ENCODE results near the gene GPX2.

The GPX2 gene

DNA sequence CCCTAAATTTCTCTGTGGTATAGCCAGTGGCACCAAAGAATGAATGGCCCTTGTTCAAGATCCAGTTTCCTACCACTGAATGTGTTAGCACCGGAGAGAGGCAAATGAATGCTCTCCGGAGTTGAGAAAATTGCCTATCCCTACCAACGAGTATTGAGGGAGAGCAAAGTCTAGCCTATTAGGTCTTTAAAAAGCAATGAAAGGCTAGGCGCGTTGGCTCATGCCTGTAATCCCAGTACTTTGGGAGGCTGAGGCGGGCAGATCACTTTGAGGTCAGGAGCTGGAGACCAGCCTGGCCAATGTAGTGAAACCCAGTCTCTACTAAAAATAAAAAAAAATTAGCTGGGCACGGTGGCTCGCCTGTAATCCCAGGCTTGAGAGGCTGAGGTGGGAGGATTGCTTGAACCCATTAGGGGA is 30.5 kb upstream of the GPX2 start:
- H3K9me2 ChIP-seq (ENCODE audit: low read depth, low read length), result no peaks in the 10 kb centered on the region

GRCh38 chr14:64971943-64972791 is 29.6 kb upstream of the GPX2 start, which contains the start of gene RAB15:
Gene RAB15, minus strand, starts transcription at chr14:64972336. Its CDS starts 260 bp downstream, at chr14:64972076.
- H2AFZ ChIP-seq (ENCODE audit: low read length), result no peak within 1 kb of the TSS
- H3K4me3 ChIP-seq (ENCODE audit: low read depth, low read length, poor library complexity, severe bottlenecking), result peak within 1 kb of the TSS; percentile 62

More for the DNA sequence above, 30.5 kb upstream of the GPX2 start:
- H3K79me2 ChIP-seq (ENCODE audit: insufficient read depth, low read length), result no peaks in the 10 kb centered on the region
- H3K36me3 ChIP-seq (ENCODE audit: insufficient read depth, low read length), result no peaks in the 10 kb centered on the region
- H3K4me3 ChIP-seq (ENCODE audit: low read depth, low read length, poor library complexity, severe bottlenecking), result no peak overlapping the region
- no peak overlapping the region for H3K27ac ChIP-seq (ENCODE audit: low read depth, low read length, poor library complexity, severe bottlenecking)
- H4K20me1 ChIP-seq (ENCODE audit: insufficient read depth, low read length), result no peaks in the 10 kb centered on the region
- peaks cover 6% of the 10 kb centered on the region; the same call in 1 of the 2 replicates for H3K27me3 ChIP-seq (ENCODE audit: insufficient read depth, low read length)
- peaks cover 11% of the 10 kb centered on the region for H3K4me1 ChIP-seq (ENCODE audit: insufficient read depth, low read length, severe bottlenecking)
- TF ChIP-seq EZH2 (IDR thresholded peaks at IDR 0.05; ENCODE audit: borderline replicate concordance, low read length), result no peak
- TF ChIP-seq, protein P1, sequence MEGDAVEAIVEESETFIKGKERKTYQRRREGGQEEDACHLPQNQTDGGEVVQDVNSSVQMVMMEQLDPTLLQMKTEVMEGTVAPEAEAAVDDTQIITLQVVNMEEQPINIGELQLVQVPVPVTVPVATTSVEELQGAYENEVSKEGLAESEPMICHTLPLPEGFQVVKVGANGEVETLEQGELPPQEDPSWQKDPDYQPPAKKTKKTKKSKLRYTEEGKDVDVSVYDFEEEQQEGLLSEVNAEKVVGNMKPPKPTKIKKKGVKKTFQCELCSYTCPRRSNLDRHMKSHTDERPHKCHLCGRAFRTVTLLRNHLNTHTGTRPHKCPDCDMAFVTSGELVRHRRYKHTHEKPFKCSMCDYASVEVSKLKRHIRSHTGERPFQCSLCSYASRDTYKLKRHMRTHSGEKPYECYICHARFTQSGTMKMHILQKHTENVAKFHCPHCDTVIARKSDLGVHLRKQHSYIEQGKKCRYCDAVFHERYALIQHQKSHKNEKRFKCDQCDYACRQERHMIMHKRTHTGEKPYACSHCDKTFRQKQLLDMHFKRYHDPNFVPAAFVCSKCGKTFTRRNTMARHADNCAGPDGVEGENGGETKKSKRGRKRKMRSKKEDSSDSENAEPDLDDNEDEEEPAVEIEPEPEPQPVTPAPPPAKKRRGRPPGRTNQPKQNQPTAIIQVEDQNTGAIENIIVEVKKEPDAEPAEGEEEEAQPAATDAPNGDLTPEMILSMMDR (IDR thresholded peaks at IDR 0.05; ENCODE audit: low read length), result no peak
- no peaks in the 10 kb centered on the region for H3F3A ChIP-seq (ENCODE audit: insufficient read depth, low read length)
- H3K9me3 ChIP-seq (ENCODE audit: low read length), result no peaks in the 10 kb centered on the region
- no peak overlapping the region for H3K9ac ChIP-seq (ENCODE audit: low read length)
- H2AFZ ChIP-seq (ENCODE audit: low read length), result no peak overlapping the region
- no peak overlapping the region for H3K4me2 ChIP-seq (ENCODE audit: low read length)

GRCh38 chr14:64971491-64971942 is 29.0 kb upstream of the GPX2 start:
- H3K4me1 ChIP-seq (ENCODE audit: insufficient read depth, low read length, severe bottlenecking), result peaks cover 11% of the 10 kb centered on the region
- H2AFZ ChIP-seq (ENCODE audit: low read length), result no peak overlapping the region

More at GRCh38 chr14:64971943-64972791, 29.6 kb upstream of the GPX2 start, which contains the start of gene RAB15:
- Histone ChIP-seq H3K27ac (ENCODE audit: low read depth, low read length, poor library complexity, severe bottlenecking) (no peak within 1 kb of the TSS), H3K9me3 (ENCODE audit: low read length) (no peaks in the 10 kb centered on the region), H3K9me2 (ENCODE audit: low read depth, low read length) (no peaks in the 10 kb centered on the region), H3K4me1 (ENCODE audit: insufficient read depth, low read length, severe bottlenecking) (peaks cover 11% of the 10 kb centered on the region), H3K36me3 (ENCODE audit: insufficient read depth, low read length) (no peaks in the 10 kb centered on the region), H4K20me1 (ENCODE audit: insufficient read depth, low read length) (no peaks in the 10 kb centered on the region), H3F3A (ENCODE audit: insufficient read depth, low read length) (no peaks in the 10 kb centered on the region), H3K9ac (ENCODE audit: low read length) (peak within 1 kb of the TSS; percentile 45; the same call in 1 of the 2 replicates), H3K4me2 (ENCODE audit: low read length) (peak within 1 kb of the TSS; percentile 73), H3K27me3 (ENCODE audit: insufficient read depth, low read length) (peaks cover 6% of the 10 kb centered on the region; the same call in 1 of the 2 replicates), H3K79me2 (ENCODE audit: insufficient read depth, low read length) (no peaks in the 10 kb centered on the region)
- no peak for TF ChIP-seq EZH2 (IDR thresholded peaks at IDR 0.05; ENCODE audit: borderline replicate concordance, low read length)
- TF ChIP-seq, protein P1 (IDR thresholded peaks at IDR 0.05; ENCODE audit: low read length), result no peak

More at GRCh38 chr14:64971491-64971942, 29.0 kb upstream of the GPX2 start:
- peak overlapping the region; percentile 58 for H3K4me3 ChIP-seq (ENCODE audit: low read depth, low read length, poor library complexity, severe bottlenecking)
- no peaks in the 10 kb centered on the region for H3F3A ChIP-seq (ENCODE audit: insufficient read depth, low read length)
- no peaks in the 10 kb centered on the region for H3K36me3 ChIP-seq (ENCODE audit: insufficient read depth, low read length)
- H3K27ac ChIP-seq (ENCODE audit: low read depth, low read length, poor library complexity, severe bottlenecking), result no peak overlapping the region
- H3K9ac ChIP-seq (ENCODE audit: low read length), result peak overlapping the region; percentile 43; the same call in 1 of the 2 replicates
- H3K27me3 ChIP-seq (ENCODE audit: insufficient read depth, low read length), result peaks cover 6% of the 10 kb centered on the region; the same call in 1 of the 2 replicates
- no peaks in the 10 kb centered on the region for H3K79me2 ChIP-seq (ENCODE audit: insufficient read depth, low read length)
- H4K20me1 ChIP-seq (ENCODE audit: insufficient read depth, low read length), result no peaks in the 10 kb centered on the region
- peak overlapping the region; percentile 73 for H3K4me2 ChIP-seq (ENCODE audit: low read length)
- H3K9me2 ChIP-seq (ENCODE audit: low read depth, low read length), result no peaks in the 10 kb centered on the region
- TF ChIP-seq, protein P1 (IDR thresholded peaks at IDR 0.05; ENCODE audit: low read length), result no peak
- TF ChIP-seq EZH2 (IDR thresholded peaks at IDR 0.05; ENCODE audit: borderline replicate concordance, low read length), result no peak
- no peaks in the 10 kb centered on the region for H3K9me3 ChIP-seq (ENCODE audit: low read length)

Measured in OCI-LY1 (cell line).